CD14-positive monocyte (primary cell): ENCODE measurements around the gene OR6C75. TPM values are rescaled to one million over a fixed set of nuclear protein-coding genes. Genes with fewer than 3 reads are reported as not detected.
"Not testable (repeated sequence)": the region's sequence is repeated elsewhere in the genome, so short reads cannot be mapped to it uniquely, and the experiment has no call there.

Experiments
- DNase-seq, 3 donors: peaks; one replicate each; pipeline ENCODE4 v3.0.0-alpha.2; 2011 to 2022
- H2AFZ ChIP-seq: 2 replicates; pipeline ENCODE4 v1.6.0; 2012; ENCODE audit warnings: mild to moderate bottlenecking, low read depth, low read length, inconsistent platforms; ENCODE audit not compliant: insufficient read depth, poor library complexity, severe bottlenecking
- H3K27ac ChIP-seq, 2 donors: 1 replicate in 1 of 2; 2 replicates in 1 of 2; pipeline ENCODE4 v1.5.1; 2012 to 2013; ENCODE audit warnings: low read length in 2 of 2, control low read depth in 1 of 2, inconsistent platforms in 1 of 2, low read depth in 1 of 2, mild to moderate bottlenecking in 1 of 2
- H3K27me3 ChIP-seq, 2 donors: one replicate each; pipeline versions ENCODE4 v1.6.0 to v1.6.1; 2011 to 2013; ENCODE audit warnings: low read length in 2 of 2; ENCODE audit not compliant: control insufficient read depth in 2 of 2, insufficient read depth in 2 of 2
- H3K36me3 ChIP-seq, 2 donors: replicated peaks in 1 of 2; 1 replicate in 1 of 2; 2 replicates in 1 of 2; pipeline versions ENCODE4 v1.5.1 to v1.6.1; 2012 to 2013; ENCODE audit warnings: low read length in 2 of 2, control low read depth in 1 of 2, inconsistent platforms in 1 of 2, mild to moderate bottlenecking in 1 of 2; ENCODE audit not compliant: insufficient read depth in 2 of 2, control insufficient read depth in 1 of 2
- H3K4me1 ChIP-seq, 2 donors: 1 replicate in 1 of 2; 2 replicates in 1 of 2; pipeline versions ENCODE4 v1.5.1 to v1.6.1; 2012 to 2013; ENCODE audit warnings: low read length in 2 of 2, control low read depth in 1 of 2, inconsistent platforms in 1 of 2, mild to moderate bottlenecking in 1 of 2, moderate library complexity in 1 of 2; ENCODE audit not compliant: insufficient read depth in 2 of 2, control insufficient read depth in 1 of 2
- H3K4me2 ChIP-seq: replicated peaks from 2 replicates; pipeline ENCODE3; 2012; ENCODE audit warnings: low read length, moderate library complexity, mild to moderate bottlenecking; ENCODE audit not compliant: poor library complexity, severe bottlenecking; ENCODE audit errors: extremely low read depth
- H3K4me3 ChIP-seq, 3 experiments: fragments of 200-600 bp in 1 of 3; sonication (generic) in 1 of 3; replicated peaks in 1 of 3; 1 replicate in 2 of 3; 2 replicates in 1 of 3; pipeline ENCODE4 v1.5.1; 2011 to 2013; ENCODE audit warnings: low read length in 3 of 3, mild to moderate bottlenecking in 3 of 3, control low read depth in 2 of 3, low read depth in 2 of 3, inconsistent platforms in 1 of 3, moderate library complexity in 1 of 3
- H3K79me2 ChIP-seq: 2 replicates; pipeline ENCODE4 v1.6.0; 2012; ENCODE audit warnings: mild to moderate bottlenecking, control low read depth, inconsistent platforms, low read length, moderate library complexity; ENCODE audit not compliant: insufficient read depth
- H3K9ac ChIP-seq: 2 replicates; pipeline ENCODE4 v1.6.0; 2017; ENCODE audit warnings: low read length, mild to moderate bottlenecking; ENCODE audit not compliant: insufficient read depth, poor library complexity, severe bottlenecking
- H3K9me3 ChIP-seq, 2 donors: replicated peaks in 1 of 2; 1 replicate in 1 of 2; 2 replicates in 1 of 2; pipeline versions ENCODE4 v1.5.1 to v1.6.1; 2012 to 2013; ENCODE audit warnings: low read length in 2 of 2, control low read depth in 1 of 2; ENCODE audit not compliant: control insufficient read depth in 1 of 2, insufficient read depth in 1 of 2
- H4K20me1 ChIP-seq: 2 replicates; pipeline ENCODE4 v1.6.0; 2012; ENCODE audit warnings: mild to moderate bottlenecking, low read length, control low read depth, moderate library complexity; ENCODE audit not compliant: insufficient read depth
- H3K27ac Mint-ChIP-seq, 7 donors: one replicate each; pipeline ENCODE4 v1.8.0; 2020; ENCODE audit warnings: mild to moderate bottlenecking in 7 of 7, mixed read lengths in 7 of 7, moderate library complexity in 6 of 7, inconsistent platforms in 2 of 7
- H3K27me3 Mint-ChIP-seq, 3 donors: one replicate each; pipeline ENCODE4 v1.8.0; 2021 to 2022; ENCODE audit warnings: low read depth in 3 of 3, mild to moderate bottlenecking in 3 of 3, mixed read lengths in 3 of 3, moderate library complexity in 3 of 3, inconsistent platforms in 1 of 3
- H3K36me3 Mint-ChIP-seq, 2 donors: one replicate each; pipeline ENCODE4 v1.8.0; 2020; ENCODE audit warnings: mixed read lengths in 2 of 2, inconsistent platforms in 1 of 2, mild to moderate bottlenecking in 1 of 2
- H3K4me1 Mint-ChIP-seq: one replicate; pipeline ENCODE4 v1.8.0; 2020; ENCODE audit warnings: mild to moderate bottlenecking, mixed read lengths
- H3K4me3 Mint-ChIP-seq, 2 donors: one replicate each; pipeline ENCODE4 v1.8.0; 2020; ENCODE audit warnings: mild to moderate bottlenecking in 2 of 2, mixed read lengths in 2 of 2, moderate library complexity in 1 of 2
- H3K9me3 Mint-ChIP-seq, 7 donors: one replicate each; pipeline ENCODE4 v1.8.0; 2020 to 2022; ENCODE audit warnings: mixed read lengths in 7 of 7, mild to moderate bottlenecking in 6 of 7, moderate library complexity in 6 of 7, inconsistent platforms in 2 of 7
- WGBS: methylation state at CpG from one replicate; pipeline ENCODE4 v1.1.5; 2013; ENCODE audit warnings: missing lambda C conversion rate; ENCODE audit not compliant: insufficient coverage; 5-methylcytosine and 5-hydroxymethylcytosine counted together
- intact Hi-C, 2 donors: fragments of 100-400 bp; cut with micrococcal nuclease; formaldehyde crosslinking; loops; one replicate each; pipeline versions ENCODE4 v1.15.0 to v1.15.1; 2023
- polyA plus RNA-seq, 3 donors: library from polyadenylated mRNA; depleted of rRNA in 1 of 3; unstranded in 2 of 3; stranded (reverse) in 1 of 3; fragments of 300-500 nt in 2 of 3; fragments of >200 nt in 1 of 3; fragmentation: Illumina TruSeq in 2 of 3; gene quantifications; 1 replicate in 2 of 3; 2 replicates in 1 of 3; pipeline ENCODE4 v1.2.3, GENCODE V29; 2012 to 2021
- TF ChIP-seq, protein P1 (sequence below): fragments of 200-600 bp; IDR thresholded peaks from one replicate; pipeline ENCODE4 v1.8.0; 2022; ENCODE audit warnings: antibody characterized with exemption, mild to moderate bottlenecking

The OR6C75 gene
- polyA plus RNA-seq, 3 donors = not detected

DNA sequence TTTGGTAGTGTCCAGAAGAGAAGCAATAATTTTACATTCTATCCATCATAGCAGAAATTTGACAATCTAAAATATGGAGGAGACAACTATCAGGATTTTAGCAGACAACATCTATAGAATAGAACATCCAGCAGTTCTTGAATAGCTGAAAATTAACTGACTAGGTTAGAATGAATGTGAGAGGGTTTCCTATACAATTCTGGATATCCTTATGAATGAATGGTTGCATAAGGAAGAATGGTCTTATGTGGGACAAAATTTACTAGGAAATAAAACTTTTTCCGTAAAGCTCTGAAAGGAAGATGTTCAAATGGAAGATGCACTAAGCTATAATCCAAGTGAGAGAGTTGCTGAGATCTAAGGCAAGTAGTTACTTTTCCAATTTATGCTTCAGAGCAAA, 32.3 kb upstream of the OR6C75 start, which contains the start of gene OR6C3:
Gene OR6C3, plus strand, starts transcription at position 301 of the 400 bp plus-strand sequence. CDS start 955 bp downstream, outside the sequence.
- WGBS = 100% methylated on average over 1 of the region's 1 CpG
- Histone ChIP-seq H3K9ac (no peak within 1 kb of the TSS), H4K20me1 (no peaks in the 10 kb centered on the region), H2AFZ (no peak within 1 kb of the TSS), H3K36me3 (no peaks in the 10 kb centered on the region), H3K4me2 (no peak within 1 kb of the TSS), H3K4me3 (no peak within 1 kb of the TSS), H3K4me1 (no peaks in the 10 kb centered on the region), H3K27ac (no peak within 1 kb of the TSS), H3K79me2 (no peaks in the 10 kb centered on the region), H3K27me3 (peaks cover 0 to 2% of the 10 kb centered on the region in 2 donors), H3K9me3 (no peaks in the 10 kb centered on the region)
- no peak within 1 kb of the TSS for H3K4me3 Mint-ChIP-seq
- TF ChIP-seq, protein P1, sequence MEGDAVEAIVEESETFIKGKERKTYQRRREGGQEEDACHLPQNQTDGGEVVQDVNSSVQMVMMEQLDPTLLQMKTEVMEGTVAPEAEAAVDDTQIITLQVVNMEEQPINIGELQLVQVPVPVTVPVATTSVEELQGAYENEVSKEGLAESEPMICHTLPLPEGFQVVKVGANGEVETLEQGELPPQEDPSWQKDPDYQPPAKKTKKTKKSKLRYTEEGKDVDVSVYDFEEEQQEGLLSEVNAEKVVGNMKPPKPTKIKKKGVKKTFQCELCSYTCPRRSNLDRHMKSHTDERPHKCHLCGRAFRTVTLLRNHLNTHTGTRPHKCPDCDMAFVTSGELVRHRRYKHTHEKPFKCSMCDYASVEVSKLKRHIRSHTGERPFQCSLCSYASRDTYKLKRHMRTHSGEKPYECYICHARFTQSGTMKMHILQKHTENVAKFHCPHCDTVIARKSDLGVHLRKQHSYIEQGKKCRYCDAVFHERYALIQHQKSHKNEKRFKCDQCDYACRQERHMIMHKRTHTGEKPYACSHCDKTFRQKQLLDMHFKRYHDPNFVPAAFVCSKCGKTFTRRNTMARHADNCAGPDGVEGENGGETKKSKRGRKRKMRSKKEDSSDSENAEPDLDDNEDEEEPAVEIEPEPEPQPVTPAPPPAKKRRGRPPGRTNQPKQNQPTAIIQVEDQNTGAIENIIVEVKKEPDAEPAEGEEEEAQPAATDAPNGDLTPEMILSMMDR = no peak
- peaks cover 0 to 4% (median 0%) of the 10 kb centered on the region in 7 donors for H3K9me3 Mint-ChIP-seq
- H3K27ac Mint-ChIP-seq = no peak within 1 kb of the TSS
- H3K4me1 Mint-ChIP-seq = no peaks in the 10 kb centered on the region
- peaks cover 2 to 8% (median 2%) of the 10 kb centered on the region in 3 donors for H3K27me3 Mint-ChIP-seq
- DNase-seq = no peak
- intact Hi-C loops = no loop called here
- no peaks in the 10 kb centered on the region for H3K36me3 Mint-ChIP-seq

DNA sequence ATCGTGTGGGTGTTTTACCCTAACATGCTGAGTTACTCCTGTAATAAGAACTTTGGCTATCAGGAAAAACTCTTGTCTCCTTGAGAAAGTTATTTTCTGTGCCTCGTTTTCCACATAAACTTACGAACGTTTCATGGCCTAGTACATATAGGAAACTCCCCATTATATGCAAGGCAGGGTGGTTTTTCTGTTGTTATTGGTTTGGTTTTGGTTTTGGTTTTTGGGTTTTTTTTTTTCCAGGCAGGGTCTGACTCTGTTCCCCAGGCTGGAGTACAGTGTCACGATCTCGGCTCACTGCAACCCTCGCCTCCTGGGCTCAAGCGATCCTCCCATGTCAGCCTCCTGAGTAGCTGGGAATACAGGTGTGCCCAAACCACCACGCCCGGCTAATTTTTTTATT, 26.8 kb upstream of the OR6C75 start:
- H3K4me2 ChIP-seq = no peak overlapping the region
- Mint-ChIP-seq H3K27me3 (peaks cover 5 to 10% (median 5%) of the 10 kb centered on the region in 3 donors), H3K36me3 (no peaks in the 10 kb centered on the region), H3K4me1 (no peaks in the 10 kb centered on the region), H3K4me3 (no peak overlapping the region), H3K9me3 (peaks cover 0 to 3% (median 0%) of the 10 kb centered on the region in 7 donors), H3K27ac (no peak overlapping the region)
- H3K4me1 ChIP-seq = no peaks in the 10 kb centered on the region
- H3K27me3 ChIP-seq = peaks cover 0 to 2% of the 10 kb centered on the region in 2 donors
- no peak overlapping the region for H2AFZ ChIP-seq
- no peaks in the 10 kb centered on the region for H4K20me1 ChIP-seq
- H3K36me3 ChIP-seq = no peaks in the 10 kb centered on the region
- H3K9ac ChIP-seq = no peak overlapping the region
- H3K27ac ChIP-seq = no peak overlapping the region
- 92% methylated on average over 6 of the region's 10 CpGs for WGBS
- no peaks in the 10 kb centered on the region for H3K79me2 ChIP-seq
- no peaks in the 10 kb centered on the region for H3K9me3 ChIP-seq
- H3K4me3 ChIP-seq = no peak overlapping the region
- intact Hi-C loops = no loop called here
- no peak for DNase-seq
- TF ChIP-seq, protein P1 = no peak

DNA sequence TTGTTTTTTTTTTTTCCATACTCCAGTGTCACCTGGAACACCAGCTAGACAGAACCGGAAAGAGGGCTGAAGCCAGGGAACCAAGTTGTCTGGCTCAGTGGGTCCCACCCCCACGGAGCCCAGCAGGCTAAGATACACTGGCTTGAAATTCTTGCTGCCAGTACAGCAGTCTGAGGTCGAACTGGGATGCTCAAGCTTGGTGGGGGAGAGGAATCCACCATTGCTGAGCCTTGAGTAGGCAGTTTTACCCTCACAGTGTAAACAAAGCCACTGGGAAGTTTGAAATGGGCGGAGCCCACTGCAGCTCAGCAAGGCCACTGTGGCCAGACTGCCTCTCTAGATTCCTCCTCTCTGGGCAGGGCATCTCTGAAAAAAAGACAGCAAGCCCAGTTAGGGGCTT, 7.4 kb upstream of the OR6C75 start:
- H3K9ac ChIP-seq, H4K20me1 ChIP-seq, H3K4me3 Mint-ChIP-seq, H3K9me3 Mint-ChIP-seq, H3K27me3 Mint-ChIP-seq, H3K4me1 Mint-ChIP-seq, intact Hi-C loops, H3K4me2 ChIP-seq, H3K27me3 ChIP-seq, H3K27ac Mint-ChIP-seq, DNase-seq, H3K4me1 ChIP-seq, H3K36me3 ChIP-seq, H2AFZ ChIP-seq, H3K4me3 ChIP-seq, H3K27ac ChIP-seq, H3K36me3 Mint-ChIP-seq, H3K79me2 ChIP-seq, H3K9me3 ChIP-seq: not testable (repeated sequence)
- 72% methylated on average over 3 of the region's 4 CpGs for WGBS
